Astrocyte (in vitro differentiated cells and primary cell): ENCODE data around the gene SIGLEC15. TPM values are rescaled to one million over a fixed set of nuclear protein-coding genes. Genes with fewer than 3 reads are reported as not detected.

ENCODE experiments used
- DNase-seq: peaks from one replicate; pipeline ENCODE4 v3.0.0-alpha.2; 2010; ENCODE audit warnings: low read depth
- FAIRE-seq: peaks from 2 replicates; lab custom pipeline; 2011; peaks lifted over from hg19 to GRCh38; lab: Jason Lieb, UNC
- H2AFZ ChIP-seq: 2 replicates; pipeline ENCODE4 v1.6.0; 2012; ENCODE audit warnings: low read depth, low read length, inconsistent platforms
- H3K27ac ChIP-seq: 2 replicates; pipeline ENCODE4 v1.5.1; 2011; ENCODE audit warnings: low read depth, low read length, inconsistent platforms
- H3K27me3 ChIP-seq: 2 replicates; pipeline ENCODE4 v1.6.0; 2011; ENCODE audit warnings: low read length, inconsistent platforms; ENCODE audit not compliant: insufficient read depth
- H3K36me3 ChIP-seq: 2 replicates; pipeline ENCODE4 v1.5.1; 2011; ENCODE audit warnings: low read length, inconsistent platforms; ENCODE audit not compliant: insufficient read depth
- H3K4me1 ChIP-seq: 2 replicates; pipeline ENCODE4 v1.5.1; 2011; ENCODE audit warnings: low read length, inconsistent platforms; ENCODE audit not compliant: insufficient read depth
- H3K4me2 ChIP-seq: 2 replicates; pipeline ENCODE4 v1.6.0; 2012; ENCODE audit warnings: low read length, inconsistent platforms
- H3K4me3 ChIP-seq: 2 replicates; pipeline ENCODE4 v1.5.1; 2011; ENCODE audit warnings: low read depth, mild to moderate bottlenecking, low read length, inconsistent platforms; ENCODE audit not compliant: insufficient read depth
- H3K79me2 ChIP-seq: 2 replicates; pipeline ENCODE4 v1.6.0; 2012; ENCODE audit warnings: mild to moderate bottlenecking, low read length, inconsistent platforms; ENCODE audit not compliant: insufficient read depth
- H3K9ac ChIP-seq: 2 replicates; pipeline ENCODE4 v1.6.0; 2012; ENCODE audit warnings: mild to moderate bottlenecking, low read length, inconsistent platforms
- H3K9me3 ChIP-seq: 2 replicates; pipeline ENCODE4 v1.5.1; 2012; ENCODE audit warnings: low read depth, mild to moderate bottlenecking, low read length, inconsistent platforms; ENCODE audit not compliant: insufficient read depth
- H4K20me1 ChIP-seq: 2 replicates; pipeline ENCODE4 v1.6.0; 2012; ENCODE audit warnings: low read length, inconsistent platforms; ENCODE audit not compliant: insufficient read depth
- H3K27ac Mint-ChIP-seq: one replicate; pipeline ENCODE4 v1.8.0; 2021; ENCODE audit warnings: mild to moderate bottlenecking, mixed read lengths; ENCODE audit not compliant: unreplicated experiment
- H3K27me3 Mint-ChIP-seq: one replicate; pipeline ENCODE4 v1.8.0; 2021; ENCODE audit warnings: low read depth, mixed read lengths; ENCODE audit not compliant: unreplicated experiment
- H3K36me3 Mint-ChIP-seq: one replicate; pipeline ENCODE4 v1.8.0; 2021; ENCODE audit warnings: low read depth, mixed read lengths; ENCODE audit not compliant: unreplicated experiment
- H3K4me1 Mint-ChIP-seq: one replicate; pipeline ENCODE4 v1.8.0; 2021; ENCODE audit warnings: low read depth, mixed read lengths; ENCODE audit not compliant: unreplicated experiment
- H3K4me3 Mint-ChIP-seq: one replicate; pipeline ENCODE4 v1.8.0; 2021; ENCODE audit warnings: mild to moderate bottlenecking, moderate library complexity, mixed read lengths; ENCODE audit not compliant: unreplicated experiment
- H3K9me3 Mint-ChIP-seq: one replicate; pipeline ENCODE4 v1.8.0; 2021; ENCODE audit warnings: mild to moderate bottlenecking, mixed read lengths; ENCODE audit not compliant: unreplicated experiment
- CTCF ChIP-seq: IDR thresholded peaks from 2 replicates; pipeline ENCODE4 v1.5.1; 2011; ENCODE audit warnings: low read depth, mild to moderate bottlenecking, inconsistent platforms, low read length, moderate library complexity; ENCODE audit not compliant: insufficient read depth
- EZH2 ChIP-seq: IDR thresholded peaks from 2 replicates; pipeline ENCODE4 v1.6.1; 2012; ENCODE audit warnings: mild to moderate bottlenecking, low read length, inconsistent platforms; ENCODE audit not compliant: insufficient read depth
- total RNA-seq: library from RNA; stranded (reverse); gene quantifications from 2 replicates; pipeline ENCODE4 v1.2.1, GENCODE V29; 2021

The SIGLEC15 gene
- total RNA-seq, 1 donor from 2014 or later = 0.27 TPM

GRCh38 chr18:45780568-45780967 lies 44.9 kb upstream of the SIGLEC15 start:
- Histone ChIP-seq H3K4me3 (no peak overlapping the region), H4K20me1 (no peaks in the 10 kb centered on the region), H2AFZ (no peak overlapping the region), H3K27me3 (no peaks in the 10 kb centered on the region), H3K4me2 (no peak overlapping the region), H3K36me3 (no peaks in the 10 kb centered on the region), H3K27ac (no peak overlapping the region), H3K9ac (no peak overlapping the region), H3K9me3 (no peaks in the 10 kb centered on the region), H3K79me2 (no peaks in the 10 kb centered on the region), H3K4me1 (peaks cover 23% of the 10 kb centered on the region)
- Mint-ChIP-seq H3K36me3 (no peaks in the 10 kb centered on the region), H3K27ac (no peak overlapping the region), H3K4me3 (no peak overlapping the region), H3K27me3 (no peaks in the 10 kb centered on the region), H3K4me1 (peaks cover 32% of the 10 kb centered on the region), H3K9me3 (no peaks in the 10 kb centered on the region)
- DNase-seq (no peak), FAIRE-seq (peak; percentile 59)
- TF ChIP-seq CTCF = no peak
- TF ChIP-seq EZH2 = no peak

- Mint-ChIP-seq H3K27me3 (no peaks in the 10 kb centered on the region), H3K27ac (peak overlapping the region; percentile 94), H3K9me3 (no peaks in the 10 kb centered on the region), H3K4me1 (peaks cover 25% of the 10 kb centered on the region), H3K4me3 (no peak overlapping the region), H3K36me3 (no peaks in the 10 kb centered on the region)
- Histone ChIP-seq H3K27me3 (no peaks in the 10 kb centered on the region), H3K4me1 (peaks cover 16% of the 10 kb centered on the region), H3K4me3 (no peak overlapping the region), H3K4me2 (no peak overlapping the region), H3K79me2 (no peaks in the 10 kb centered on the region), H4K20me1 (no peaks in the 10 kb centered on the region), H3K27ac (no peak overlapping the region), H3K36me3 (no peaks in the 10 kb centered on the region), H2AFZ (no peak overlapping the region), H3K9me3 (no peaks in the 10 kb centered on the region), H3K9ac (peak overlapping the region; percentile 47)
- FAIRE-seq (no peak), DNase-seq (no peak)
- TF ChIP-seq EZH2 = no peak
- TF ChIP-seq CTCF = no peak
These were observed 42.8 kb upstream of the SIGLEC15 start for GRCh38 chr18:45782662-45783061.

- Histone ChIP-seq H3K27me3 (no peaks in the 10 kb centered on the region), H3K9ac (peak overlapping the region; percentile 47), H3K36me3 (no peaks in the 10 kb centered on the region), H3K4me3 (no peak overlapping the region), H3K4me1 (peaks cover 14% of the 10 kb centered on the region), H3K4me2 (peak overlapping the region; percentile 49), H3K79me2 (no peaks in the 10 kb centered on the region), H3K27ac (peak overlapping the region; percentile 51), H4K20me1 (no peaks in the 10 kb centered on the region), H3K9me3 (no peaks in the 10 kb centered on the region), H2AFZ (peak overlapping the region; percentile 42)
- peak; percentile 72 for FAIRE-seq
- DNase-seq = peak; percentile 81
- no peak for TF ChIP-seq EZH2
- no peak for TF ChIP-seq CTCF
- Mint-ChIP-seq H3K27me3 (no peaks in the 10 kb centered on the region), H3K4me3 (no peak overlapping the region), H3K4me1 (peaks cover 22% of the 10 kb centered on the region), H3K27ac (peak overlapping the region; percentile 94), H3K9me3 (no peaks in the 10 kb centered on the region), H3K36me3 (no peaks in the 10 kb centered on the region)
These were observed 42.1 kb upstream of the SIGLEC15 start for GRCh38 chr18:45783097-45784075.
